Kidney (tissue), 14 donors: ENCODE data around the gene PARP11. TPM values are rescaled to one million over a fixed set of nuclear protein-coding genes. Genes with fewer than 3 reads are reported as not detected.

Experiments
- DNase-seq, 5 donors: peaks; one replicate each; pipeline ENCODE4 v3.0.0-alpha.2; 2013 to 2020
- FAIRE-seq: peaks from 2 replicates; lab custom pipeline; 2012; peaks lifted over from hg19 to GRCh38; lab: Jason Lieb, UNC
- H3K27ac ChIP-seq, 2 donors: one replicate each; pipeline ENCODE4 v1.7.0; 2013; ENCODE audit warnings: low read depth in 2 of 2, low read length in 2 of 2, inconsistent platforms in 1 of 2
- H3K27me3 ChIP-seq: one replicate; pipeline ENCODE4 v1.7.1; 2013; ENCODE audit warnings: low read length, inconsistent platforms; ENCODE audit not compliant: control insufficient read depth, insufficient read depth
- H3K36me3 ChIP-seq, 3 donors: one replicate each; pipeline versions ENCODE4 v1.7.0 to v1.7.1; 2013; ENCODE audit warnings: low read length in 3 of 3, control low read depth in 1 of 3, inconsistent platforms in 1 of 3; ENCODE audit not compliant: insufficient read depth in 3 of 3, control insufficient read depth in 2 of 3
- H3K4me1 ChIP-seq, 3 donors: one replicate each; pipeline versions ENCODE4 v1.7.0 to v1.7.1; 2013; ENCODE audit warnings: low read length in 3 of 3, inconsistent platforms in 1 of 3, low read depth in 1 of 3; ENCODE audit not compliant: control insufficient read depth in 2 of 3, insufficient read depth in 2 of 3
- H3K4me3 ChIP-seq, 3 donors: one replicate each; pipeline versions ENCODE4 v1.7.0 to v1.8.1; 2013; ENCODE audit warnings: low read length in 3 of 3, control low read depth in 1 of 3, inconsistent platforms in 1 of 3
- H3K9ac ChIP-seq, 3 donors: one replicate each; pipeline versions ENCODE4 v1.7.0 to v1.7.1; 2013; ENCODE audit warnings: low read length in 3 of 3, control low read depth in 1 of 3, inconsistent platforms in 1 of 3
- H3K9me3 ChIP-seq, 3 donors: one replicate each; pipeline versions ENCODE4 v1.7.0 to v1.7.1; 2013; ENCODE audit warnings: low read length in 3 of 3, control low read depth in 1 of 3, inconsistent platforms in 1 of 3; ENCODE audit not compliant: control insufficient read depth in 2 of 3, insufficient read depth in 1 of 3
- intact Hi-C: fragments of 100-400 bp; cut with DNase I; formaldehyde crosslinking; loops from one replicate; pipeline ENCODE4 v1.11.1; 2022
- polyA plus RNA-seq: library from polyadenylated mRNA; stranded (reverse); fragments of 350-450 nt; fragmentation: Illumina TruSeq; extraction: RNeasy Lipid Tissue Mini Kit (QIAGEN cat#74804); gene quantifications from one replicate; pipeline ENCODE4 v1.2.3, GENCODE V29; 2014; ENCODE audit warnings: low read depth, low replicate concordance; ENCODE audit not compliant: insufficient read depth
- total RNA-seq: library from RNA; stranded (reverse); fragmentation: NEBNext Ultra II Directional; extraction: Animal tissue kit (Norgen Biotek cat#: 25700); gene quantifications from one replicate; pipeline ENCODE4 v1.2.1, GENCODE V29; 2021
- TF ChIP-seq, protein P1 (sequence below): IDR thresholded peaks from 3 replicates; pipeline ENCODE4 v1.5.1; 2012; ENCODE audit warnings: mild to moderate bottlenecking, moderate library complexity, borderline replicate concordance; ENCODE audit not compliant: insufficient read depth; ENCODE audit errors: extremely low read depth
- donor health status: control.
- donor health status: control.
- donor health status: control.
- donor health status: control.
- donor health status: control.
- donor health status: DM: yes; HTN: yes; CAD: no.
- donor health status: Normal renal cell carcinoma (clear cell type).

Gene PARP11
- total and polyA plus RNA-seq, 2 donors from 2014 or later = 2.6 to 13.1 TPM

DNA sequence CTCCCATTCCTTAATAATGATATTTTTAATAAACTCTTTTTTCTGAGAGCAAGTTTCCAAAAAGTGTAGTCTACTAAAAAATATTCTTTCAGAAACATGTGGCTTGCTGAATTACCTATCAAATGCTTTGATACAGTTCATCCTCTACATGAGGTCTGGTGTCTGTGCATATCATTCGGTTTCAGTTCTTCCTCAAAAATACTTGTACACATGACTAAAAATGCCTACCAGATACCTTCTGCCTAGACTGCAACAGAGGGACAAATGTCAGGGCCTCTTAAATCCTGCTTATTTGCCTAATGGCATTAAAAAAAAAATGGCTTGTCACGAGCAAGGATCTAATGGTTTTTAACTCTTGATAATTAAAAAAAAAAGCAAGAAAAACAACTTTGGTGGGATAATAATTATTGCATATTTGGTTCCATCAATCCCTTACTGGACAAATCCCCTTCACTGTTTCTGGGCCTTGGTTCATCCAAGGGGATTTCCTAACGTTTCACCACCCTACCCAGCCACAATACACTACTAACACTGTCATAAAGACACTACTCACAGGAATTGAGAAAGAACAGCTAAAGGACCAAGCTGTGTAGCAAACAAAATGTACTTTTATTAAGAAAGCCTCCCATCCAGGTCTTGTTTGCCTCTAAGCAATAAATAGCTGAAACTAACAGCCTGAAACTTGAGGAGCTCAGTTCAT lies 45.7 kb downstream of the PARP11 start:
- Histone ChIP-seq H3K9me3 (no peaks in the 10 kb centered on the region), H3K4me1 (no peaks in the 10 kb centered on the region), H3K9ac (no peak overlapping the region), H3K4me3 (no peak overlapping the region), H3K27me3 (no peaks in the 10 kb centered on the region), H3K27ac (no peak overlapping the region), H3K36me3 (peaks cover 3 to 7% (median 4%) of the 10 kb centered on the region in 3 donors)
- TF ChIP-seq, protein P1, sequence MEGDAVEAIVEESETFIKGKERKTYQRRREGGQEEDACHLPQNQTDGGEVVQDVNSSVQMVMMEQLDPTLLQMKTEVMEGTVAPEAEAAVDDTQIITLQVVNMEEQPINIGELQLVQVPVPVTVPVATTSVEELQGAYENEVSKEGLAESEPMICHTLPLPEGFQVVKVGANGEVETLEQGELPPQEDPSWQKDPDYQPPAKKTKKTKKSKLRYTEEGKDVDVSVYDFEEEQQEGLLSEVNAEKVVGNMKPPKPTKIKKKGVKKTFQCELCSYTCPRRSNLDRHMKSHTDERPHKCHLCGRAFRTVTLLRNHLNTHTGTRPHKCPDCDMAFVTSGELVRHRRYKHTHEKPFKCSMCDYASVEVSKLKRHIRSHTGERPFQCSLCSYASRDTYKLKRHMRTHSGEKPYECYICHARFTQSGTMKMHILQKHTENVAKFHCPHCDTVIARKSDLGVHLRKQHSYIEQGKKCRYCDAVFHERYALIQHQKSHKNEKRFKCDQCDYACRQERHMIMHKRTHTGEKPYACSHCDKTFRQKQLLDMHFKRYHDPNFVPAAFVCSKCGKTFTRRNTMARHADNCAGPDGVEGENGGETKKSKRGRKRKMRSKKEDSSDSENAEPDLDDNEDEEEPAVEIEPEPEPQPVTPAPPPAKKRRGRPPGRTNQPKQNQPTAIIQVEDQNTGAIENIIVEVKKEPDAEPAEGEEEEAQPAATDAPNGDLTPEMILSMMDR = no peak
- intact Hi-C loops = no loop called here
- FAIRE-seq (no peak), DNase-seq (no peak)

DNA sequence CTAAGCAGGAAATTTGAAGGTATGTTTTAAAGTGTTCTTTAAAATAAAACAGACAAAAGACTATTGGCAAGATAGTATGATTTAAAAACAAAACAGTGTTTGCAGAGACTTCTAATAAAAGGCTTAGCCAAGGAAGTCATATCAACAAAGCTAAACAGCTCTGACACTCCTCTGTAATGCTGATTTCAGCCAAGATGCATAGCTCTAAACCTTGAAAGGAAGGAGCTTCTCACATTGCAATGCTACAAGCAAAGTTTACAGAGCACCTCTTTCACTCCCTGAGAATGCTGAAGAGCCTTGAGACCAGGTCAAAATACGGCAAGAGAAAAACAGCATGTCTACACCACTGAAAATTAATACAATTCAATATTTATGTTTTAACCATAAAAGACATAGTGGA lies 51.8 kb downstream of the PARP11 start:
- H3K4me1 ChIP-seq = no peaks in the 10 kb centered on the region
- DNase-seq = no peak
- intact Hi-C loops = no loop called here
- H3K9me3 ChIP-seq = no peaks in the 10 kb centered on the region
- no peaks in the 10 kb centered on the region for H3K27me3 ChIP-seq
- TF ChIP-seq, protein P1 = no peak
- no peak overlapping the region for H3K27ac ChIP-seq
- H3K9ac ChIP-seq = no peak overlapping the region
- FAIRE-seq = no peak
- H3K4me3 ChIP-seq = no peak overlapping the region
- H3K36me3 ChIP-seq = peaks cover 4 to 17% (median 8%) of the 10 kb centered on the region in 3 donors

DNA sequence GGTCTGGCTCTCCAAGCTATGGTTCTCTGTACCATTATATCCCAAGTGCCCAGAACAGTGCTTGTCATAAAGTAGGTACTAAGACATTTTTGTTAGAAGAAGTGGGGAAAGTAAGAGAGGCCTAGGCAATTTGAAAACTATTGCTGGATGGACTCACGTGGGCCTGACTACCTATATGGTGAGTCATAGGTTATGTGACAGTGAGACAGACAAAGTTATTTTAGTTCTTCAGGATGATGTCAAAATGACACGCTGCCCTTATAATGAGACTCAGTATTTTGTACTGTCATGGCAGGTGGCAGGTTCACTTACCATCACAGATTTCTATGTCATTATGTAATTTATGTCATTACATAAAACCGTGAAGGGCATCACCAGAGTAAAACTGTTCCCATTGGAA lies 53.1 kb downstream of the PARP11 start:
- FAIRE-seq (no peak), DNase-seq (no peak)
- Histone ChIP-seq H3K4me1 (no peaks in the 10 kb centered on the region), H3K36me3 (peaks cover 0 to 10% (median 5%) of the 10 kb centered on the region in 3 donors), H3K4me3 (no peak overlapping the region), H3K27ac (no peak overlapping the region), H3K9ac (no peak overlapping the region), H3K9me3 (no peaks in the 10 kb centered on the region), H3K27me3 (no peaks in the 10 kb centered on the region)
- intact Hi-C loops = no loop called here
- TF ChIP-seq, protein P1 = no peak
